NCI-H2227 treated with DMSO at 0.1 percent for 48 hours (cell line): ENCODE measurements around the gene IKZF1.
A peak's percentile ranks its signal among the peaks of the same experiment; 100 is the strongest.

Experiments used
- DNase-seq: peaks from one replicate; lab custom pipeline; 2025; lab: John Stamatoyannopoulos, UW

Gene IKZF1

GRCh38 chr7:50412973-50413372, 108.5 kb downstream of the IKZF1 start:
- DNase-seq: no peak

- no peak for DNase-seq
Observed at GRCh38 chr7:50413561-50413960, 109.0 kb downstream of the IKZF1 start.

GRCh38 chr7:50415844-50416364, 111.4 kb downstream of the IKZF1 start:
- no peak for DNase-seq

- no peak for DNase-seq
Observed at GRCh38 chr7:50416527-50417182, 112.1 kb downstream of the IKZF1 start.

GRCh38 chr7:50418086-50418515, 113.6 kb downstream of the IKZF1 start:
- DNase-seq: peak; percentile 19

- DNase-seq: no peak
Observed at GRCh38 chr7:50418526-50419290, 114.2 kb downstream of the IKZF1 start.

GRCh38 chr7:50421043-50421442, 116.5 kb downstream of the IKZF1 start:
- no peak for DNase-seq

- DNase-seq: no peak
Observed at GRCh38 chr7:50422858-50423257, 118.3 kb downstream of the IKZF1 start.

GRCh38 chr7:50423860-50424259, 119.3 kb downstream of the IKZF1 start:
- no peak for DNase-seq

GRCh38 chr7:50425318-50425717, 120.8 kb downstream of the IKZF1 start:
- no peak for DNase-seq

- DNase-seq: no peak
Observed at GRCh38 chr7:50426280-50427045, 121.9 kb downstream of the IKZF1 start.

- DNase-seq: no peak
Observed at GRCh38 chr7:50427518-50427917, 123.0 kb downstream of the IKZF1 start.

GRCh38 chr7:50428911-50429310, 124.4 kb downstream of the IKZF1 start:
- DNase-seq: no peak

- DNase-seq: no peak
Observed at GRCh38 chr7:50431316-50431715, 126.8 kb downstream of the IKZF1 start.

- no peak for DNase-seq
Observed at GRCh38 chr7:50431722-50432305, 127.3 kb downstream of the IKZF1 start.

- no peak for DNase-seq
Observed at GRCh38 chr7:50436133-50436806, 131.8 kb downstream of the IKZF1 start.

- no peak for DNase-seq
Observed at GRCh38 chr7:50446542-50446960, 142.0 kb downstream of the IKZF1 start.

- no peak for DNase-seq
Observed at GRCh38 chr7:50448823-50449222, 144.3 kb downstream of the IKZF1 start.

- DNase-seq: peak; percentile 4
Observed at GRCh38 chr7:50449501-50449880, 145.0 kb downstream of the IKZF1 start.

GRCh38 chr7:50449881-50450589, 145.5 kb downstream of the IKZF1 start, which contains the start of gene FIGNL1:
TSS of gene FIGNL1 (minus strand) at chr7:50450350. CDS start at chr7:50447287, 3,063 bp downstream.
- peak; percentile 77 for DNase-seq

GRCh38 chr7:50450590-50451032, 146.1 kb downstream of the IKZF1 start:
- DNase-seq: no peak
